GM23338 (cell line): Measurements from ENCODE around the gene CBFA2T3. TPM values are rescaled to one million over a fixed set of nuclear protein-coding genes. Genes with fewer than 3 reads are reported as not detected.

Experiments used
- ATAC-seq: fragments of 200-7000 bp; cut with Tn5 transposase; 3 replicates; pipeline ENCODE4 v1.9.1; 2020
- DNase-seq: peaks from one replicate; pipeline ENCODE4 v3.0.0-alpha.2; 2015; ENCODE audit warnings: low spot score
- H2AFZ ChIP-seq: fragments of 200-600 bp; sonication (generic); 2 replicates; pipeline ENCODE4 v1.8.0; 2016; ENCODE audit warnings: antibody characterized with exemption, mild to moderate bottlenecking, moderate library complexity
- H3F3A ChIP-seq: fragments of 200-600 bp; sonication (generic); replicated peaks from 2 replicates; pipeline ENCODE4 v1.8.0; 2017; ENCODE audit warnings: antibody characterized with exemption, mixed run types, low read depth
- H3K27ac ChIP-seq: fragments of 200-600 bp; sonication (generic); 2 replicates; pipeline ENCODE4 v1.6.1; 2016; ENCODE audit warnings: low read depth
- H3K27me3 ChIP-seq: fragments of 200-600 bp; sonication (generic); 2 replicates; pipeline ENCODE4 v1.8.0; 2016; ENCODE audit warnings: mild to moderate bottlenecking, mixed run types, moderate library complexity; ENCODE audit not compliant: insufficient read depth
- H3K36me3 ChIP-seq: fragments of 200-600 bp; sonication (generic); 2 replicates; pipeline ENCODE4 v1.8.0; 2016; ENCODE audit warnings: mild to moderate bottlenecking; ENCODE audit not compliant: insufficient read depth
- H3K4me1 ChIP-seq: fragments of 200-600 bp; sonication (generic); 2 replicates; pipeline ENCODE4 v1.8.0; 2016; ENCODE audit warnings: mild to moderate bottlenecking, moderate library complexity; ENCODE audit not compliant: insufficient read depth
- H3K4me2 ChIP-seq: fragments of 200-600 bp; sonication (generic); 2 replicates; pipeline ENCODE4 v1.7.1; 2017; ENCODE audit warnings: mixed run types
- H3K4me3 ChIP-seq: fragments of 200-600 bp; sonication (generic); 2 replicates; pipeline ENCODE4 v1.6.1; 2016; ENCODE audit warnings: mixed run types
- H3K79me2 ChIP-seq: fragments of 200-600 bp; sonication (generic); replicated peaks from 2 replicates; pipeline ENCODE4 v1.8.0; 2017; ENCODE audit warnings: mild to moderate bottlenecking; ENCODE audit not compliant: insufficient read depth
- H3K9me2 ChIP-seq: fragments of 200-600 bp; sonication (generic); 2 replicates; pipeline ENCODE4 v1.8.0; 2017; ENCODE audit not compliant: insufficient read depth
- H4K20me1 ChIP-seq: fragments of 200-600 bp; sonication (generic); replicated peaks from 2 replicates; pipeline ENCODE4 v1.8.0; 2017; ENCODE audit warnings: mild to moderate bottlenecking; ENCODE audit not compliant: insufficient read depth
- H3K27ac Mint-ChIP-seq: 2 replicates; pipeline ENCODE4 v1.8.0; 2020; ENCODE audit warnings: inconsistent platforms, mild to moderate bottlenecking, moderate library complexity, mixed read lengths
- H3K27me3 Mint-ChIP-seq: 3 replicates; pipeline ENCODE4 v1.8.0; 2022; ENCODE audit warnings: low read depth, mild to moderate bottlenecking, moderate library complexity, mixed read lengths, inconsistent platforms; ENCODE audit not compliant: insufficient read depth, poor library complexity
- H3K36me3 Mint-ChIP-seq: 3 replicates; pipeline ENCODE4 v1.8.0; 2021; ENCODE audit warnings: low read depth, mild to moderate bottlenecking, inconsistent platforms, moderate library complexity, mixed read lengths
- H3K4me1 Mint-ChIP-seq: 3 replicates; pipeline ENCODE4 v1.8.0; 2020; ENCODE audit warnings: mild to moderate bottlenecking, inconsistent platforms, mixed read lengths
- H3K4me3 Mint-ChIP-seq: 3 replicates; pipeline ENCODE4 v1.8.0; 2021; ENCODE audit warnings: moderate library complexity, mild to moderate bottlenecking, inconsistent platforms, mixed read lengths
- H3K9me3 Mint-ChIP-seq: 3 replicates; pipeline ENCODE4 v1.8.0; 2020; ENCODE audit warnings: moderate library complexity, mild to moderate bottlenecking, inconsistent platforms, mixed read lengths
- CREB1 ChIP-seq: fragments of 250-450 bp; sonication (Bioruptor Pico); IDR thresholded peaks from 2 replicates; pipeline ENCODE4 v1.5.0; 2020; ENCODE audit warnings: low read depth, mild to moderate bottlenecking, moderate library complexity
- CTCF ChIP-seq, 2 experiments: fragments of 200-600 bp in 1 of 2; sonication (generic) in 1 of 2; conservative IDR thresholded peaks; 2 replicates each; pipeline versions ENCODE4 v1.5.1 to v1.6.1; 2016 to 2017; ENCODE audit warnings: antibody characterized with exemption in 2 of 2, low read depth in 2 of 2, mild to moderate bottlenecking in 2 of 2, moderate library complexity in 1 of 2
- ETS1 ChIP-seq: IDR thresholded peaks from 2 replicates; pipeline ENCODE4 v1.6.1; 2016; ENCODE audit warnings: antibody characterized with exemption
- EZH2 ChIP-seq: fragments of 200-600 bp; sonication (generic); IDR thresholded peaks from one replicate; pipeline ENCODE4 v1.8.0; 2017; ENCODE audit warnings: antibody characterized with exemption, mild to moderate bottlenecking, low read depth; ENCODE audit not compliant: unreplicated experiment
- EZH2phosphoT487 ChIP-seq: fragments of 200-600 bp; sonication (generic); IDR thresholded peaks from one replicate; pipeline ENCODE4 v1.8.1; 2018; ENCODE audit warnings: antibody characterized with exemption; ENCODE audit not compliant: unreplicated experiment
- JUNB ChIP-seq: IDR thresholded peaks from one replicate; pipeline ENCODE4 v1.6.1; 2016; ENCODE audit warnings: antibody characterized with exemption; ENCODE audit not compliant: unreplicated experiment
- NANOG ChIP-seq: IDR thresholded peaks from 2 replicates; pipeline ENCODE4 v1.6.1; 2016; ENCODE audit warnings: antibody characterized with exemption, borderline replicate concordance
- POLR2AphosphoS5 ChIP-seq: IDR thresholded peaks from 2 replicates; pipeline ENCODE4 v1.6.1; 2016; ENCODE audit warnings: antibody characterized with exemption, low read depth
- REST ChIP-seq: IDR thresholded peaks from one replicate; pipeline ENCODE4 v1.6.1; 2018; ENCODE audit warnings: antibody characterized with exemption; ENCODE audit not compliant: unreplicated experiment
- STAT1 ChIP-seq: IDR thresholded peaks from one replicate; pipeline ENCODE4 v1.6.1; 2016; ENCODE audit warnings: antibody characterized with exemption; ENCODE audit not compliant: unreplicated experiment
- ZNF114 ChIP-seq: fragments of 250-450 bp; sonication (Bioruptor Pico); IDR thresholded peaks from 2 replicates; pipeline ENCODE4 v1.5.0; 2020; ENCODE audit warnings: mild to moderate bottlenecking, moderate library complexity
- ZNF331 ChIP-seq: fragments of 250-450 bp; sonication (Bioruptor Pico); IDR thresholded peaks from 2 replicates; pipeline ENCODE4 v1.5.0; 2020; ENCODE audit warnings: low read depth, mild to moderate bottlenecking, moderate library complexity
- ZNF462 ChIP-seq: fragments of 250-450 bp; sonication (Bioruptor Pico); IDR thresholded peaks from 2 replicates; pipeline ENCODE4 v1.5.0; 2020; ENCODE audit warnings: mild to moderate bottlenecking, moderate library complexity
- polyA plus RNA-seq: library from polyadenylated mRNA; unstranded; fragments of >200 nt; fragmentation: Nextera tagmentation; extraction: Ambion mirVana; gene quantifications from 2 replicates; pipeline ENCODE4 v1.2.1, GENCODE V29; 2016
- total RNA-seq: library from RNA; depleted of rRNA; stranded (reverse); fragments of >200 nt; shearing (Covaris generic); gene quantifications from 2 replicates; pipeline ENCODE4 v1.2.3, GENCODE V29; 2014

Gene CBFA2T3
- total and polyA plus RNA-seq, 2 experiments from 2014 or later, result 0.87 to 1.5 TPM

GRCh38 chr16:88931936-88932335 is 45.1 kb downstream of the CBFA2T3 start:
- ATAC-seq, result no peak
- Histone ChIP-seq H3K9me2 (no peaks in the 10 kb centered on the region), H3K27me3 (no peaks in the 10 kb centered on the region), H4K20me1 (no peaks in the 10 kb centered on the region), H3K4me3 (no peak overlapping the region), H3K4me1 (no peaks in the 10 kb centered on the region), H3K36me3 (no peaks in the 10 kb centered on the region), H3K27ac (no peak overlapping the region), H3F3A (no peaks in the 10 kb centered on the region), H2AFZ (no peak overlapping the region), H3K79me2 (no peaks in the 10 kb centered on the region), H3K4me2 (no peak overlapping the region)
- Mint-ChIP-seq H3K27ac (no peak overlapping the region), H3K36me3 (no peaks in the 10 kb centered on the region), H3K4me3 (no peak overlapping the region), H3K9me3 (peaks cover 6% of the 10 kb centered on the region), H3K4me1 (peaks cover 1% of the 10 kb centered on the region; the same call in 2 of the 3 replicates), H3K27me3 (peaks cover 11% of the 10 kb centered on the region)
- no peak for DNase-seq
- TF ChIP-seq ZNF331 (CRISPR knock-in tag), result no peak
- TF ChIP-seq ETS1, result no peak
- TF ChIP-seq NANOG, result no peak
- no peak for TF ChIP-seq ZNF462 (CRISPR knock-in tag)
- TF ChIP-seq CTCF (conservative IDR thresholded peaks at IDR 0.05; ENCODE audit: low read depth in 2 of 2), result no peak
- no peak for TF ChIP-seq CREB1 (CRISPR knock-in tag)
- no peak for TF ChIP-seq EZH2phosphoT487
- no peak for TF ChIP-seq EZH2
- TF ChIP-seq STAT1, result no peak
- TF ChIP-seq POLR2AphosphoS5, result no peak
- TF ChIP-seq REST, result no peak
- TF ChIP-seq ZNF114 (CRISPR knock-in tag), result no peak
- no peak for TF ChIP-seq JUNB
